Measurements from ENCODE around the gene SIM1.

Gene SIM1

GRCh38 chr6:100464903-100465700, at the start of gene SIM1:
TSS of gene SIM1 (minus strand) at chr6:100464921. CDS start at chr6:100463468, 1,453 bp downstream.
- no peak for DNase-seq

GRCh38 chr6:100512203-100512862, 47.6 kb upstream of the SIM1 start:
- DNase-seq, result no peak

- DNase-seq, result no peak
These were observed 44.4 kb upstream of the SIM1 start for GRCh38 chr6:100509101-100509500.

- no peak for DNase-seq
These were observed 41.9 kb upstream of the SIM1 start for GRCh38 chr6:100506651-100507050.

GRCh38 chr6:100504786-100505737, 40.3 kb upstream of the SIM1 start:
- DNase-seq, result no peak

GRCh38 chr6:100503043-100503705, 38.5 kb upstream of the SIM1 start:
- no peak for DNase-seq

- DNase-seq, result no peak
These were observed 28.6 kb upstream of the SIM1 start for GRCh38 chr6:100493206-100493888.

GRCh38 chr6:100491952-100492670, 27.4 kb upstream of the SIM1 start:
- DNase-seq, result peak in 1 of 2 experiments; percentile 48

- DNase-seq, result no peak
These were observed 25.3 kb upstream of the SIM1 start for GRCh38 chr6:100490065-100490464.

- no peak for DNase-seq
These were observed 23.5 kb upstream of the SIM1 start for GRCh38 chr6:100488244-100488643.

- DNase-seq, result no peak
These were observed 22.9 kb upstream of the SIM1 start for GRCh38 chr6:100487638-100488037.

GRCh38 chr6:100485268-100485667, 20.5 kb upstream of the SIM1 start:
- DNase-seq, result no peak

GRCh38 chr6:100484474-100484873, 19.8 kb upstream of the SIM1 start:
- DNase-seq, result no peak

- peak; percentile 82 to 83 for DNase-seq
These were observed 18.0 kb upstream of the SIM1 start for GRCh38 chr6:100482698-100483097.

GRCh38 chr6:100479179-100480035, 14.7 kb upstream of the SIM1 start:
- DNase-seq, result peak; percentile 20 to 23

- DNase-seq, result no peak
These were observed 11.0 kb upstream of the SIM1 start for GRCh38 chr6:100475554-100476320.

GRCh38 chr6:100473182-100473581, 8.5 kb upstream of the SIM1 start:
- DNase-seq, result no peak

- DNase-seq, result peak in 1 of 2 experiments; percentile 23
These were observed 8.0 kb upstream of the SIM1 start for GRCh38 chr6:100472674-100473073.

GRCh38 chr6:100470422-100471120, 5.8 kb upstream of the SIM1 start:
- no peak for DNase-seq

All from SHP77 (cell line).